HG03432 (cell line): ENCODE results near the gene ZNF205.
A peak's percentile ranks its signal among the peaks of the same experiment; 100 is the strongest.

Experiments used
- ATAC-seq: cut with Tn5 transposase; IDR thresholded peaks from one replicate; pipeline ENCODE4 v1.9.1; 2021; ENCODE audit warnings: mild to moderate bottlenecking, moderate library complexity; ENCODE audit not compliant: unreplicated experiment

The ZNF205 gene

DNA sequence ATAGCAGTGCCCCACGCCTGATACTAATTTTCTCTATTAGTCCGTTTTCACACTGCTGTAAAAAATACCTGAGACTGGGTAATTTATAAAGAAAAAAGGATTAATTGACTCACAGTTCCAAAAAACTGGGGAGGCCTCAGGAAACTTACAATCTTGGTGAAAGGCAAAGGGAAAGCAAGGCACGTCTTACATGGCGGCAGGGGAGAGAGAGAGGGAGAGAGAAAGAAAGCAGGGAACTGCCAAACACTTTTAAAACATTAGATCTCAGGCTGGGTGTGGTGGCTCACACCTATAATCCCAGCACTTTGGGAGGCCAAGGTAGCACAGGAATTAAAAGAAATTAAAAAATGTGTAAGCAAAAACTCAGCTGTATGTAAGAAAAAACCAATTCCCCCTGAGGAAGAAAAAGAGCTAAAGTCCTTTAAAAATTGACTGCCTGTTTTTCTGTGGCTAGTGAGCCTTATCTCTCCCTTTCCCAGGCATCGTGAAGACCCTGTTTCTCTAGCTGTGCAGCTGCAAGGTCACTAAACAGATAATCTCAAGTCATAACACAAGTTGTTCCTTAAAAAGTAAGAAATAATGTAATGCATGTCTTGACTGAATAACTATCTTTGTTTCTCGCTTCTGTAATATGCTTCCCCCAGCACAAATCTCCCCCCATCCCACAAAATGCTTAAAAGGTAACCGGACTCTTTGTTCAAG, 27.3 kb upstream of the ZNF205 start:
- no peak for ATAC-seq

DNA sequence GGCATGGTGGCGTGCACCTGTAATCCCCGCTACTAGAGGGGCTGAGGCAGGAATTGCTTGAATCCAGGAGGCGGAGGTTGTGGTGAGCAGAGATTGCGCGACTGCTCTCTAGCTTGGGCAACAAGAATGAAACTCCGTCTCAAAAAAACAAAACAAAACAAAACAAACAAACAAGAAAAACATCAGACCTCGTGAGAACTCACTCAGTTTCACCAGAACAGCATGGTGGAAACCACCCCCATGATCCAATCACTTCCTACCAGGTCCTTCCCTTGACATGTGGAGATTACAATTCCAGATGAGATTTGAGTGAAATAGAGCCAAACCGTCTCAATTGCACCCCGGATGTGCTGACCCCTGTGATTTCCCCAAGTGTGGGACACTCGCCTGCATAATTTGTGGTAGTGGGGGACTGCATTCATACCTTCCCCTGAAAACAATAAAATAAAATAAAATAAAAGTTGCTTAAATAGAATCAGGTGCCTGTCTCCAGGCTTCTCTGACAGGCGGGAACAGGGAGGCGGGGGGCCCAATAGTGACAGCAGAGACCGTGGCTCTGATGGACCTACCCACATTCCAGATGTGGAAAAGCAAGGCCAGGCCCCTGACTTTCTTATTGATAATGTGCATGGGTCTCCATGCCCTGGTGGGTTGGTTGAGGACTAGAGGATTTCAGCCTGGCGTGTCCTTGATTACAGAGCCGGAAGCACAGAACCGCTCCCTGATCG, 26.4 kb upstream of the ZNF205 start:
- ATAC-seq, result no peak

DNA sequence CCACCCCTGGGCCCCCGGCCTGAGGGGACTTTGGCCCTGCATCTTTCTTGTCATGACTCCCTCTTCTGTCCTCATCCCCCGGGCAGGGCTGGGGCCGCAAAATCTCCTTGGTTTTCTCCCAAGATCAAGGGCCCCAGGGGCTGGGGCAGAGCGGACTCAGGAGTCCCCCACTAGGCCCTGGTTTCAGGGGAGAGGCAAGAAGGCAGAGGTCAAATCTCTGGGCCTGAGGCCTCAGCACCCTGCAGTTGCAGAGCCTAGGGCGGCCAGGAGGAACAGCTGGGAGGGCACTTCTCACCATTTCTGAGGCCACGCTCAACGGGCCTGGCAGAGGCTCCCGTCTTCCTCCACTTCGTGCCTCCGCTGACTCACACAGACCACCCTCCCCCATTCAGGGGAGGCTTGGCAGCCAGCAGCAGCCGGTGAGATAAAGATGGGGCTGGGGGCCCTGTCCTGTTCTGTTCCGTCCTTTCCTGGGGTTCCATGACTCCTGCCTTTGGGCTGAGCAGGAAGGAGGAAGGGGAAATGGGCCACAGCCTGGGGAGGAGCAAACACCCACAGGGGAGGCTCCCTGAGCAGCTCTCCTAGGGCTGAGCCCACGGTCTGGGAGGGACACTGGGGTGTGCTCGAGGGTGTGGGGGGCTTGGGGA, 25.7 kb upstream of the ZNF205 start:
- ATAC-seq, result no peak

DNA sequence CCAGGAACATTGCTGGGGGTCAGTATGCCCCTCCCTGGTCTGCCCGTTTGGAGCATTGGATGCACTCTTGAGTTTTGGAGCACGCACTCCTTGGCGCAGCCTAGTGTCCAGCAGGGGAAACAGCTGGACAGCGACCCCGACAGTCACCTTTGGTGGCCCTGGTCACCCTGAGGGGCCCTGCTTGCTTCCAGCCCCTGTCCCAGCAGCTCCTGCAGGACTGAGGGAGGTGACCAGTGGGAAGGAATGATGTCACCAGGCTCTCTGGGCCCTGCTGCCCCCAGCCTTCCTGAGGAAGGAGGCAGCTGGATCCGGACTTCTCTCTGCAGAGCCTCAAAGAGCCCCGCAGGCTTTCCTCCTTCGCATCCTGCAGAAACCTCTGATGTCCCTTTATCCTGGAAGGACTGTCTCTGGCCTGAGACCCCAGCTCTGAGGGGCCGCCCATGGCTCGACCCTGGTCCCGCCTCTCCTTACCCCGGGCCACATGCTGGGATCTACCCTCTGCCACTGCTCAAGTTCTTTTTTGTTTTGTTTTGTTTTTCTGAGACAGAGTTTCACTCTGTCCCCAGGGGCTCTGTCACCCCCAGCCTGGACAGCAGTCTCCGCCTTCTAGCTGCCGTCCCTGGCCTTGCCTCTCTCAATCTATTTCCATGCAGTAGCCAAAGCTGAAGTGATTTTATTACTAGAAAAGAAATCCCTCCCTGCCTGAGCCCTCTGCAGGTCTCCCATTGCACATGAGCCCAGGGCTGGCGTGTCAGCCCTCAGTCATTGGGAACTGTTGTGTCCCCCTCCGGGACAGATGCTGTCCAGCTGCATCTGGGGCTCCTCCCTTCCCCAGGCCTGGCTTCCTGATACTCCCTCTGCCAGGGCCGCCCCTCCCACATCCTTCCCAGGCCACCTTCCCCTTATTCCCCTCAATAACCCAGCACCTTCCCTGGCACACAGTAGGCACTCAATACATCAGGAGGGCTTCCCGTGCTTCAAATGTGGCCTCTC, 24.8 kb upstream of the ZNF205 start:
- ATAC-seq, result no peak

DNA sequence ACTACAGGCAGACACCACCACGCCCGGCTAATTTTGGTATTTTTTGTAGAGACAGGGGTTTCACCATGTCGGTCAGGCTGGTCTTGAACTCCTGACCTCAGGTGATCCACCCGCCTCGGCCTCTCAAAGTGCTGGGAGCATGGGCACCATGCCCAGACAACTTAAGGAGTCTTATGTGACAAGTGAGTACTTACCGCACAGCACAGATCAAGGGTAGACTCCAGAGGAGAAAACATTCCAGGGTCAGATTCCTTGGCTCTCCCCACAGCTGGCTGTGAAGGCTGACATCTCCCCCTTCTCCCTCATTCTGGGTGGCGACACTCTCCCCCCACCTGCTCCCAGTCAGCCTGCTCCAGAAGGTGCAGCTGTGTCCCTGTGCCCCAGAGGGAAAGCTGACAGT, 23.9 kb upstream of the ZNF205 start:
- ATAC-seq, result no peak

DNA sequence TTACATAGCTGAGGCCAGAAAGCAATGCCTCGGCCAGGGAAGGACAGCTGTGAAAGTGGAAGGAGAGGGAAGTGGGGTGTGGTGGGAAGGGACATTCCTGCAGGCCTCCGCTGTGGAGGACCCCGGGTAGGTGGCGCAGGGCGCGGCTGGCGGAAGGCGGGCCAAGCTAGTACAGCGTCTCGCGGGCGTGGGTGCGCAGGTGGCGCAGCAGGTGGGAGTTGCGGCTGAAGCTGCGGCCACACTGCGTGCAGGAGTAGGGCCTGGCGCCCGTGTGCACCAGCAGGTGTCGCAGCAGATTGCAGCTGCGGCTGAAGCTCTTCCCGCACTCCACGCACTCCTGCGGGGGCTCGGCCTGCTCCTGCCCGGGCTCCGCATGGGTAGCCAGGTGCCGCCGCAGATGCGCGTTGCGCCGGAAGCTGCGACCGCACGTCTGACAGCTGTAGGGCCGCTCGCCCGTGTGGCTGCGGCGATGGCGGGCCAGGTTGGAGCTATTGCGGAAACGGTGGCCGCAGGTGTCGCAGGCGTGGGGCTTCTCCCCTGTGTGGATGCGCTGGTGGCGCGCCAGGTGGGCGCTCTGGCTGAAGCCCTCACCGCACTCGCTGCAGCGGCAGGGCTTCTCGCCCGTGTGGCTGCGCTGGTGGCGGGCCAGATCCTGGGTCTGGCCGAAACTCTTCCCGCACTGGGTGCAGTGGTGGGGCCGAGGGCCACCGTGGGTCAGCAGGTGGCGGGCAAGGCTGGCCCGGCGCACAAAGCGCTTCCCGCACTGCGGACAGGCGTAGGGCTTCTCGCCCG, 23.3 kb upstream of the ZNF205 start:
- no peak for ATAC-seq

DNA sequence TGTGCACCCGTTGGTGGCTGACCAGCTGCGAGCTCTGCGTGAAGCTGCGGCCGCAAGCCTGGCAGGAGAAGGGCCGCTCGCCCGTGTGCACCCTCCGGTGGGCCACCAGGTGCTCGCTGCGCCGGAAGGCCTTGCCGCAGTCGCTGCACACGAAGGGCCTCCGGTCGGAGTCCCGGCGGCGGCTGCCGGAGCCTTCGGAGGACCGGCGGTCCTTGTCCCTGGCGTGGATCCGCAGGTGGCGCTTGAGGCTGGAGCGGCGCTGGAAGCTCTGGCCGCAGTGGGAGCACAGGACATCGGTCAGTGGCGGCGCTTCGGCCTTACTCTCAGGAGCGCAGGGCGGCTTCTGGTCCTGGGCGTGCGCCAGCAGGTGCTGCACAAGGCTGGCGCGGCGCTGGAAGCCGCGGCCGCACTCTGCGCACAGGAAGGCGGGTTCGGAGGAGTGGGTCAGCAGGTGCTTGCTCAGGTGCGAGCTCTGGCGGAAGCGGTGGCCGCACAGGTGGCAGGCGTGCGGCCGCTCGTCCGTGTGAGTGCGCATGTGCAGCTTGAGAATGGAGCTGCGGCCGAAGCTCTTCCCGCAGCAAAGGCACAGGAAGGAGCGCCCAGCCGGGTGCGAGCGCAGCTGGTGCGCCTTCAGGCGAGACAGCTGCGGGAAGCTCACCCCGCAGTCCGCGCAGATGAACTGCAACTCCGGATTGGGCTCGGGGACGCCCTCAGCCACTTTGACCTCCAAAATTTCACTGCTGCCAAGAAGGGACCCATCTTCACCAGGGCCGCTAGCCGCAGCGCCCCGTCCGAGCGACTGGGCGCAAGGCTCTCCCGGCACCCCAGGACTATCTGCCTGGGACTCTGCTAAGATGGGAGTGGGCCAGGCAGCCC, 22.4 kb upstream of the ZNF205 start:
- no peak for ATAC-seq

DNA sequence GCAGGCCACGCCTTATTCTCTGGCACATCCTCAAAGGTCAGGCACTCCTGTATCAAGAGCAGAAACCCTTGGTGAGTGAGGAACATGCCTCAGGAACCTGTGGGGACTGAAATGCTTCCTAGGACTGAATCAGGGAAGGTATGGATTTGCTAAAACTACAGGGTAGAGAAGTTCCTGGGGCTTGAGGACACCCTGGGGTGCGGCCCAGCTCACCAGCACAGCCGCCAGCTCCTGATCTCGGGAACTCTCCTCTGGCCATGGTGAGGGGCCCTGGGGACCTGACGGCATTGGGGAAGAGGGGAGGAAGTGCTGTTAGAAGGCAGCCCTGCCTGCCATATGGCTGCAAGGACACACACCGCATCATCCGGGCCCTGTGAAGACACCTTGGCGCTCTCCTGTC, 20.8 kb upstream of the ZNF205 start:
- no peak for ATAC-seq

DNA sequence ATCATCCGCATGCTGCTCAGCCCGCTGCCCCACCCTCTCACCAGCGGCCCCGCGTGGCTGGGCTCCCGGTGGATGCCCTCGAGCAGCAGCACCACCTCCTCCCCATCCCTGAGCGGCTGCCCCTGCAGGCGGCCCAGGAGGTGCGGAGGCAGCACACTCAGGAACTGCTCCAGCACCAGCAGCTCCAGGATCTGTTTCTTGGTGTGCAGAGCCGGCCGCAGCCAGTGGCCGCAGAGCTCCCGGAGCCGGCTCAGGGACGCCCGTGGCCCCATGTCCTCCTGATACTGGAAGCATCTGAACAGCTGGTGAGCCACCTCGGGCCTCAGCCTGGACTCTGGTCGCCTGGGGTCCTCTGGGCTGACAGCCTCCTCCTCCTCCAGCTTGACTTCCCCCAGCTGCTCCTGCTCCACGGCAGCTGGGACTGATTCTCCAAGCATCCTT, 19.9 kb upstream of the ZNF205 start:
- no peak for ATAC-seq

DNA sequence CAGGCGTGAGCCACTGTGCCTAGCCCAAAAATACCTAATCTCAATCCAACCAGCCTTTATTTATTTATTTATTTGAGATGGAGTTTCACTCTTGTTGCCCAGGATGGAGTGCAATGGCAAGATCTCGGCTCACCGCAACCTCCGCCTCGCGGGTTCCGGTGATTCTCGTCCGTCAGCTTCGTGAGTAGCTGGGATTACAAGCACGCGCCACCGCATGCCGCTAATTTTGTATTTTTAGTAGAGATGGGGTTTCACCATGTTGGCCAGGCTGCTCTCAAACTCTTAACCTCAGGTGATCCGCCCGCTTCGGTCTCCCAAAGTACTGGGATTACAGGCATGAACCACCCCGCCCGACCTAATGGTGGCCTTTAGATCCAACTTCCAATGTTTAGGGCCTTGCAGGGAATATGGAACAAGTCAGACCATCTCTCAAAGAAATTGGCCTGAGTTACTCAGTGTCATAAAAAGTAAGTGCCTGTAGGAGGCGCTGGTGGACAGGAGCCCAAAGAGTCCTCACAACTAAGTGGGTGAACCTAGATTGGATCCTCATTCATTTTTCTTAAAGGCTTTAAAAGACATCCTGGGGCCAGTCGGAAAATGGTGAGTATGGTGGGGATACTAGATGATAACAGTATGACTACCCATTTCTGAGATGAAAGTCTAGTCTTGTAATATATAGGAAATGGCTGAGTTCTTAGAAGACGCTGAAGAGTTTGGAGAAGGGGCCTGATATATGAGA, 17.9 kb upstream of the ZNF205 start:
- ATAC-seq, result no peak

DNA sequence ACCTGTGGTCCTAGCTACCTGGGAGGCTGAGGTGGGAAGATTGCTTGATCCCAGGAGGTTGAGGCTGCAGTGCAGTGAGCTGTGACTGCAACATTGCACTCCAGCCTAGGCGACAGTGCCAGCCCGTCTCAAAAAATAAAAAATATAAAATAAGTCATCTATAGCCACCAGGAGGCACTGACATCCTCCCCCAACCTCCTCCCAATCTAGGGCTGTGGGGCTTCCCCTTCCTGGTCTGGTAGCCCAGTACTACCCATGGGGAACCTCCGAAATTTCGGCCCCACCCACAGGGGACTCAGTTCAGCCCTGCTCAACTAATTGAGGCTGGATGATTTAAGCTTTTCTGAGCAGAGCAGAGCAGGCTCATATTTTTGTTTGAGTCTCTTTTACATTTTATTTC, 16.5 kb upstream of the ZNF205 start:
- ATAC-seq, result peak; percentile 59

DNA sequence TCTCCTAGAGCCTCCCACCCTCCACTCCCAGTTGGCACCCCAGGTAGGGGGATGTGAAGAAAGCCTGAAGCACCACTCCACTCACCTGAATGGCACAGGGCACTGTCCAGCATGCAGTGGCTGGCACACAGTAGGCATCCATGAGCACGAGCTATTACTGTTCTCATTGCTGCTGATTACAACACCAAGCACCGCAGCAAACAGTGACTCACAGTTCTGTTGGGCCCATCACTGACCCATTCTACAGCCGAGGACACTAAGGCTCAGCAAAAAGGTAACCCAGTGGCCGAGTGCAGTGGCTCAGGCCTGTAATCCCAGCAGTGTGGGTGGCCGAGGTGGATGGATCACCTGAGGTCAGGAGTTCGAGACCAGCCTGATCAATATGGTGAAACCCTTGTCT, 16.0 kb upstream of the ZNF205 start:
- ATAC-seq, result no peak

DNA sequence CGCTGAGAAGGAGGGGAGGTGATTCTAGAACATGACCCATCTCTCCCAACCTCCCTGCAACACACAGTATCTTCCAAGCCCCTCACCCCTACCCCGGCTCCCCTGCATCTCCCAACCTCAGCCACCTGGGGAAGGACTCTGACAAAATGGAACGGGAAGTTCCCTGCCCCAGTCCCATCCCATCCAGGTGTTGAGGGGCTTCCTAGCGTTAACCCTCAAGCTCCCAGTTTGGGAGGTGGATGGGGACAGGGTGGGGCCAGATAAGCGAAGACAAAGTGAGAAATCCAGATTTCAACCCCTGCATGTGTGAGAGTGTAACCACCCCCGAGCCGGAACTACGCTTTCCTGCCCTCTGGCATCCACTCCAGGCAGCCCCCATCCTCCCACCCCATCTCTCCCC, 15.1 kb upstream of the ZNF205 start:
- ATAC-seq, result no peak

DNA sequence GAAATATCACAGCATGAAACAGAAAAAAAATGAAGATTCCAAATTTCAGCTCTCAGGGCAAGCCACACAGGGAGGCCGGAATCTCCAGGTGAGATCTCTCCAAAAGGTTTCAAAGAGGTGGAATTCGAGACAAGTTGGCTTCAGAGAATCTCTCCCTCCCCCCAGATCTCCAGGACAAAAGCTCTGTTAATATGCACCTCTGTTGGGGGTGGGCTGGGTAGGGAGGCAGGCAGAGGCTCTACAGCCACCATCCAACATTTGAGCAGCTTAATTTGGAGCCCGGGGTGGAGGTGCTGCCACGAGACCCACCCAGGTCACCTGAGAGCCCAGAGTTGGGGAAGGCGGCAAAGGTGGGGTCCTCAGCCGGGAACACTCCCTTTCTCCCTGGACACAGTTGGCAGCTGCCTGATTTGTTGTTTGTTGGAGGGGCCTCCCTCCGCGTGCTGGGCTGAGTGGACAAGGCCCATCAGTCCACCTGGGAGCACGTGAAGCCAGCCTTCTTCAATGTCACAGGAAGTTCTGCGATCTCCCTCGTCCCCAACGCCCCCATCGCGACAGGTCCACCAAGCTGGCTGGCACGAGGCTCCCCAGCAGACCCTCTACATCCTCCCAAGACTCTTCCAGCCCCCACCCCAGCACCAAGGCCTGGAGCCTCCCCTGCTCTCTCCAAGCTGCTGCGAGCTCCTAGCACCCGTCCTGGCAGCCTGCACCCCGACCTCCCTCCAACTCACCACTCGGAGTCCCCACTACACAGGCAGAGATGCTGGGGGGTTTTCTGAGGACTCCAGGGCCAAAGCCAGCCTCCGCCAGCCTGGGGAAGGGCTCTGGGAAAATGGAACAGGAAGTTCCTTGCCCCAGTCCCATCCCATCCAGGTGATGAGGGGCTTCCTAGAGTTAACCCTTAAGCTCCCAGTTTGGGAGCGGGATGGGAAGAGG, 13.7 kb upstream of the ZNF205 start, which contains the start of gene ZSCAN10:
Gene ZSCAN10, minus strand, starts transcription at position 836 of the 936 bp plus-strand sequence. CDS start 6,357 bp downstream, outside the sequence.
- ATAC-seq, result no peak

DNA sequence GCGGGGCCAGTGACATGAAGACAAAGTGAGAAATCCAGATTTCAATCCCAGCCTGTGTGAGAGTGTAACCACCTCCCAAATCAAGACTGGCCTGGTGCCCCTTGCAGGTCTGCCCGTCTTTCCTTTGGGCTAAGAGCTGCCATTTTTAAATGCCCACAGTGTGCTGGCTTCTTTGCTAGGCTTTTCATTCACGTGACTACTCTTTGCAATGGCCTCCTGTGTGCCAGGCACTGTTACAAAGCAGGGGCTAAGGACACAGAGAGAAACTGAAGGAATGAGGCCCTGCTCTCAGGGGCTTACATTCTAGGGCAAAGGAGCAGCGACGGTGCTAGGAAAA, 13.0 kb upstream of the ZNF205 start:
- ATAC-seq, result no peak

DNA sequence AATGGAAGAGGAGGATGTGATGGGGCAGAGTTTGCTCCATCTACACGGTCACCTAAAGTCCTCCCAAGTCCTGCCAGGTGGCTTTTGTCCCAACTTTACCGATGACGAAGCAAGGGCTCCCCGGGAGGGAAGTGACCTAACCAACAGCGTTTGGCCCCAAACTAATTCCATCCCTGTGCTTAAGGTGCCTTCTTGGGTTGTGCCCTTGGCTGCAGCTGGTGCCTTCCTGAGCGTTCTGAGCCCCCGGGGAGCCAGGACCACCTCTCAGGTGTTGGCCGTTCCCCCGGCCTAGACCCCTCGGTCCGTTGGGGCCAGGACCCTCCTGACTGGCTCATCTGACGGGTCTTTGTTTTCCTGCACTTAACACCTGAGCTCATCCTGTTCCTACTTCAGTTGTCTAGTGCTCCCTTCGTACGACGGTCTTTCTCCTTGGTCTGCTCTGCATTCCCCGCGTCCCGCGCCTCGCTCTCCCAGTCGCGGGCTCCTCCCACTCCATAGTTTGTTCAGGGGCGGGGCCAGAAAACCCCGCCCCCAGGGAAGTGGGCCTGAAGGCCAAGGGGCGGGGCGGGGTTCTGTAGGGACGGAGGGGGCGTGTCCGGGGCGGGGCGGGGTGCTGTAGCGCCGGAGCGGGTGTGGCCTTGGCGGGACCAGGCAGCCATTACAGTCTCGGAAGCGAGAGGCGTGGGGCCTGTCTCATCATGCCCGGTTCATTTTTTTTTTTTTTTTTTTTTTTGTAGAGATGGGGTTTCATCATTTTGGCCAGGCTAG, 12.5 kb upstream of the ZNF205 start:
- peak; percentile 72 for ATAC-seq
